HG03575 (cell line): ENCODE measurements around the gene PYCARD.
"Not testable (repeated sequence)": the region's sequence is repeated elsewhere in the genome, so short reads cannot be mapped to it uniquely, and the experiment has no call there.

Source experiments
- ATAC-seq: cut with Tn5 transposase; IDR thresholded peaks from one replicate; pipeline ENCODE4 v1.9.1; 2021; ENCODE audit not compliant: unreplicated experiment, insufficient number of reproducible peaks, low FRiP score; ENCODE audit errors: extremely low read depth

The PYCARD gene

DNA sequence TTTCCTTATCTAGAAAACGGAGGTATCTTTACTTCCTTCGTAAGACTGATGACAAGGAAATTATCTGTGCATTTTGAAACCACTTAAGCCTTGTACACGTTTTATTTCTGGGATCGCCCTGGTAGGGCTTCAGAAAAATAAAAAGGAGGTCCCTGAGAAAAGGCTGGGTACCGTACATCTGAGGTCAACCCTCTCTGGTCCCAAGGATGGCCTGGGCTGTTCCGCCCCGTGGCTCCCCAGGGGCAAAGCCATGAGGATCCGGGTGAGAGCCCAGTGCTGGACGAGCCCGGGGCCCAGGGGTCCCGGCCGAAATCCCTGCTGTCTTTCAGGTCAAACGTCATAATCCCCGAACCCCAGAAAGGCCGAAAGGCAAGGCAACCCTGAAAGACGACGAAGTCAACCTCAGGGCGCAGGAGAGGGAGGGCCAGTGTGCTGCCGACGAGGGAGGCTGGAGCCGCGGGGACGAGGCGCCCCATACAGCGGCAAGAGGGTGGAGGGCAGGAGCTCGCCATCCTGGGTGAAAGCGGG lies 23.3 kb downstream of the PYCARD start:
- no peak for ATAC-seq

DNA sequence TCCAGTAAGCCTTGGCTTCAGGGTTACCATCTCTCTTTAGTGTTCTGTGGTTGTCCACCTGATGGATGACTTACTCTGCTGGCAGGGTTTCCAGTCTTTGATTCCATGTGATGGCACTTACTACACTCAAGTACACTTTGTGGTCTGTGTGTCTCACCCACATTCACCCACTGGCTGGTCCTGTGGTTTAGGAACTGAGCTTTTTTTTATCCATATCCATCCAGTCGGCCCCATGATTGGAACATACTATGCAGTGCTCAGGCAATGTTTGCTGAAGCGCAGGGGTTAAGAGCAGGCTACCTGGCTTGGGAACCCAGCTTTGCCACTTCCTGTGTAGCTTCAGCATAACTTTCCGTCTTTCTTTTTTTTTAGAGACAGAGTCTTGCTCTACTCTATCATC lies 25.4 kb downstream of the PYCARD start:
- ATAC-seq, result no peak

GRCh38 chr16:31170048-31170447 lies 32.5 kb downstream of the PYCARD start:
- not testable (repeated sequence) for ATAC-seq

DNA sequence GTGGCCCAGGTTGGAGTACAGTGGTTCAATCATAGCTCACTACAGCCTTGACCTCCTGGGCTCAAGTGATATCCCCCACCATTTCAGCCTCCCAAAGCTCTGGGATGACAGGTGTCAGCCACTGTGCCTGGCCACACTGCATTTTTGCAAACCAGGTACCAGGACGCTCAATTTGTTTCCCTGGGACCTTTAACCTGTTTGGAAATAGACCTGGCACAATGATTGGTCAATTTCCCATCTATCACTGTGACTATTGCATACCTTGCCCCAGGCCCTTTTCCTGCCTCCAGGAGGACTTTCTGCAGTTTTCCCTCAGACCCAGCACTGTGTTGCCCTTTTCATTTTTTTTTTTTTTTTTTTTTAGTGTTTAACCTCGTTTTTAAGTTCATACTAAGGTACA lies 33.7 kb downstream of the PYCARD start:
- ATAC-seq, result no peak

DNA sequence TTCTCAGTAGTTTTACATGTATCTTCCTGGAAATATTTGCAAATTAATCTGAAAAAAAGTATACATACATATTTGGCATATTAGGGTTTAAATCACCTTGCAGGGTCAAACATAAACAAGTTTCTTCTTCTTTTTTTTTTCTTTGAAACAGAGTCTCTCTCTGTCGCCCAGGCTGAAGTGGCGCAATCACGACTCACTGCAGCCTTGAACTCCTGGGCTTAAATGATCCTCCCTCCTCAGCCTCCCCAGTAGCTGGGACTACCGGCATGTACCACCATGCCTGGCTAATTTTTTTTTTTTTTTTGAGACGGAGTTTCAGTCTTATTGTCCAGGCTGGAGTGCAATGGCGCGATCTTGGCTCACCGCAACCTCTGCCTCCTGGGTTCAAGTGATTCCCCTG lies 35.2 kb downstream of the PYCARD start:
- no peak for ATAC-seq

DNA sequence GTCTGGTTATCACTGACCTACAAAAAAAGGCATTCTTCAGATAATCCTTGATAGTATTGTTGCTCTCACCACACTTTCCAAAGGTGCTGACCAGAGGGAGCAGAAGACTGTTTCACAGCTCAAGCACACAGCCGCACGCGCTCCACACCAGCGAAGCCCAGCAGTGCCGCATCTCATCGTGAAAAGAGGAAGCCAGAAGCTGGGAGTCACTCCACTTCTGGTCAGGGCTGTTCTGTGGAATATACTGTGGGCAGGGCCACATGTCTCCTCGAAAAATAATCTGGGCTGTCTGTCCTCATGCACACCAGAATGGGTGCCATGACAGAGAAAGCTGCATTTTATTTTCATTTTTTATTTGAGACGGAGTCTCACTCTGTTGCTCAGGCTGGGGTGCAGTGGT lies 45.4 kb downstream of the PYCARD start:
- no peak for ATAC-seq
